HEK293T (cell line): ENCODE measurements around the gene CCDC170.

Experiments used
- FOXM1 ChIP-seq: fragments of 450-650 bp; IDR thresholded peaks from 2 replicates; pipeline ENCODE4 v1.6.1; 2017; ENCODE audit warnings: mild to moderate bottlenecking, borderline replicate concordance
- HDGF ChIP-seq: fragments of 450-650 bp; IDR thresholded peaks from 2 replicates; pipeline ENCODE4 v1.6.1; 2017; ENCODE audit warnings: antibody characterized with exemption, borderline replicate concordance
- NFRKB ChIP-seq: fragments of 450-650 bp; IDR thresholded peaks from 2 replicates; pipeline ENCODE4 v1.6.1; 2016; ENCODE audit warnings: mild to moderate bottlenecking, moderate library complexity
- SP1 ChIP-seq: fragments of 450-650 bp; IDR thresholded peaks from 2 replicates; pipeline ENCODE4 v1.6.1; 2017
- SUZ12 ChIP-seq: fragments of 450-650 bp; IDR thresholded peaks from 2 replicates; pipeline ENCODE4 v1.6.1; 2016; ENCODE audit warnings: mild to moderate bottlenecking
- ZNF384 ChIP-seq: fragments of 450-650 bp; IDR thresholded peaks from 2 replicates; pipeline ENCODE4 v1.6.1; 2016

DNA sequence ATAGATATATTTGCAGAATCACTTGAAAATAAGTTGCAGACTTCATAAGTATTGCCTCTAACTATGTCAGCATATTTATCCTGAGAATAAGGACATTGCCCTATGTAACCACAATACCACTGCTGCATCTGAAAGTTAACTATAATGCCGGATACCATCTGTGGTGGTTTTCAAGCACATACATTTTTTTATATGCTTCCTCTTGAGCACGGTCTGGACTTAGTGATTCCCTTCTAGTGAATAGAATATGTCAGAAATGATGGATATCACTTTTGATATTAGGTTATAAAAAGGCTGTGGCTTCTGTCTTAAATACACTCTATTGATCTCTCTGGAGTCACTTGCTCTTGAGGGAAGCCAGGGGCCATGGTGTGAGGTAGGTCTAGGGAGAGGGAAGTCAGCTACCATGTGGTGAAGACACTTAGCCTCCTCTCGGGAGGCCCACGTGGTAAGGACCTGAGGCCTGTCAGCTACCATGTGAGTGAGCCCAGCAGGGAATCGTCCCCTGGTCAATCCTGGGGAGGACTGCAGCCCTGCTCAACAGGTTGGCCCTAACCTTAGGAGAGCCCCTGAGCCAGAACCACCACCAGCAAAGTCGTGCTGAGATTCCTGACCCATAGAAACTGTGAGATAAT, 57.5 kb downstream of the CCDC170 start:
- TF ChIP-seq SP1: no peak
- TF ChIP-seq SUZ12: no peak
- no peak for TF ChIP-seq FOXM1
- no peak for TF ChIP-seq HDGF
- TF ChIP-seq NFRKB: no peak
- no peak for TF ChIP-seq ZNF384
